Measurements from ENCODE around the gene PRLR. TPM values are rescaled to one million over a fixed set of nuclear protein-coding genes. Genes with fewer than 3 reads are reported as not detected.

The PRLR gene
- total RNA-seq, 1 experiment from 2014 or later = 2.5 TPM

DNA sequence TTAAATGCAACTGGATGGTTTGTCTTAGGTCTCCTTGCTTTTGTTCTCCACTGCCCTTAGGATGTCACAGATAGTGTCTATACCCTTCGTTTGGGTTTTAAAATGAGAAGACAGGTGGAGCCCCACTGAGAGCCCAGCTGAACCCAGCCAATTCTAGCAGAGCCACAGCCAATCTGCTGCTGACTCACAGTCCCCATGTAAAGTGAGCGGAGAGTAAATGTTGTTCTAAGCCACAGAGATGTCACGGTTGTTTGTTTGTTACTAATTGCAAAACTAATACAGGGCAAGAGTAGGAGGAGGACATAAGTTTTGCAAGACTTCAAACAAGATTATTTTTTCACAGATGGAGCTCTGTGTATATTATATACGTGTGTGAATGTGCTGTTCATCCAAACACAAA lies 132.1 kb downstream of the PRLR start:
- Histone ChIP-seq H4K91ac (ENCODE audit: insufficient read length, low read depth, low read length) (no peak overlapping the region), H2BK15ac (ENCODE audit: low read depth, low read length) (no peak overlapping the region), H3K14ac (ENCODE audit: insufficient read depth, low read length) (no peak overlapping the region), H3K4ac (ENCODE audit: low read depth, low read length) (no peak overlapping the region), H3K27ac (ENCODE audit: insufficient read length, low read depth, low read length) (no peak overlapping the region), H2AFZ (ENCODE audit: low read length) (no peak overlapping the region), H2BK20ac (ENCODE audit: low read depth, low read length, poor library complexity, severe bottlenecking) (no peak overlapping the region), H3K79me2 (ENCODE audit: insufficient read depth, low read length) (no peaks in the 10 kb centered on the region), H3K27me3 (ENCODE audit: insufficient read depth, low read length) (no peaks in the 10 kb centered on the region), H2BK12ac (ENCODE audit: insufficient read length, low read depth, low read length) (no peak overlapping the region), H2BK120ac (ENCODE audit: low read depth, low read length, poor library complexity, severe bottlenecking) (no peak overlapping the region), H3K23ac (ENCODE audit: insufficient read length, low read depth, low read length) (no peak overlapping the region), H3K56ac (ENCODE audit: insufficient read length, low read depth, low read length) (no peak overlapping the region), H3K9ac (ENCODE audit: extremely low read depth, insufficient read length, low read length) (no peak overlapping the region), H4K8ac (replicated peaks; ENCODE audit: insufficient read length, low read depth, low read length) (no peak overlapping the region), H3K23me2 (ENCODE audit: insufficient read length, low read depth, low read length, poor library complexity, severe bottlenecking) (no peaks in the 10 kb centered on the region), H3K9me3 (ENCODE audit: control insufficient read depth, low read depth, low read length) (no peaks in the 10 kb centered on the region), H2AK5ac (ENCODE audit: insufficient read length, low read length) (no peak overlapping the region), H4K20me1 (ENCODE audit: control insufficient read depth, insufficient read depth, insufficient read length) (no peaks in the 10 kb centered on the region), H3T11ph (ENCODE audit: low read length) (no peak overlapping the region), H4K5ac (ENCODE audit: insufficient read length, low read depth, low read length) (no peak overlapping the region), H2BK5ac (ENCODE audit: insufficient read length, low read length) (no peak overlapping the region), H3K4me2 (ENCODE audit: insufficient read depth, insufficient read length, low read length) (no peak overlapping the region), H3K4me1 (ENCODE audit: insufficient read depth, low read length) (no peaks in the 10 kb centered on the region), H3K18ac (ENCODE audit: insufficient read length, low read depth, low read length) (no peak overlapping the region), H3K79me1 (ENCODE audit: insufficient read depth, low read depth, low read length, poor library complexity, severe bottlenecking) (no peaks in the 10 kb centered on the region)
- Mint-ChIP-seq H3K4me3 (no peak overlapping the region), H3K27me3 (ENCODE audit: low read depth) (no peaks in the 10 kb centered on the region), H3K9me3 (no peaks in the 10 kb centered on the region; a peak in 2 of 5 replicates), H3K4me1 (no peaks in the 10 kb centered on the region), H3K36me3 (ENCODE audit: insufficient read depth in 1 of 3, low read depth in 3 of 3) (no peaks in the 10 kb centered on the region), H3K27ac (peak overlapping the region in 1 of 3 experiments; percentile 4; a peak in 1 of 7 replicates)
- no CpG with 5 or more reads among the region's 4 CpGs for WGBS (ENCODE audit: extremely low coverage, insufficient read length, low lambda C conversion rate)
- TF ChIP-seq, protein P1, sequence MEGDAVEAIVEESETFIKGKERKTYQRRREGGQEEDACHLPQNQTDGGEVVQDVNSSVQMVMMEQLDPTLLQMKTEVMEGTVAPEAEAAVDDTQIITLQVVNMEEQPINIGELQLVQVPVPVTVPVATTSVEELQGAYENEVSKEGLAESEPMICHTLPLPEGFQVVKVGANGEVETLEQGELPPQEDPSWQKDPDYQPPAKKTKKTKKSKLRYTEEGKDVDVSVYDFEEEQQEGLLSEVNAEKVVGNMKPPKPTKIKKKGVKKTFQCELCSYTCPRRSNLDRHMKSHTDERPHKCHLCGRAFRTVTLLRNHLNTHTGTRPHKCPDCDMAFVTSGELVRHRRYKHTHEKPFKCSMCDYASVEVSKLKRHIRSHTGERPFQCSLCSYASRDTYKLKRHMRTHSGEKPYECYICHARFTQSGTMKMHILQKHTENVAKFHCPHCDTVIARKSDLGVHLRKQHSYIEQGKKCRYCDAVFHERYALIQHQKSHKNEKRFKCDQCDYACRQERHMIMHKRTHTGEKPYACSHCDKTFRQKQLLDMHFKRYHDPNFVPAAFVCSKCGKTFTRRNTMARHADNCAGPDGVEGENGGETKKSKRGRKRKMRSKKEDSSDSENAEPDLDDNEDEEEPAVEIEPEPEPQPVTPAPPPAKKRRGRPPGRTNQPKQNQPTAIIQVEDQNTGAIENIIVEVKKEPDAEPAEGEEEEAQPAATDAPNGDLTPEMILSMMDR (conservative IDR thresholded peaks at IDR 0.05) = no peak
- no peak for DNase-seq
